ENCODE data around the gene SPEM1.
A peak's percentile ranks its signal among the peaks of the same experiment; 100 is the strongest.

Gene SPEM1

GRCh38 chr17:7398612-7399011 lies 21.5 kb upstream of the SPEM1 start:
- DNase-seq (ENCODE audit: low read depth in 3 of 3), result no peak

- no peak for DNase-seq (ENCODE audit: low read depth in 3 of 3)
Measured at GRCh38 chr17:7403043-7403726, 16.9 kb upstream of the SPEM1 start.

- DNase-seq (ENCODE audit: low read depth in 3 of 3), result no peak
Measured at GRCh38 chr17:7403727-7403976, 16.5 kb upstream of the SPEM1 start.

- DNase-seq (ENCODE audit: low read depth in 3 of 3), result peak; percentile 89 to 95 (median 93)
Measured at GRCh38 chr17:7403977-7404736, 16.0 kb upstream of the SPEM1 start, which contains the start of gene TMEM256. Gene TMEM256 (minus strand): TSS chr17:7404097. CDS start chr17:7404084, 13 bp downstream.

GRCh38 chr17:7404737-7405349 lies 15.3 kb upstream of the SPEM1 start:
- DNase-seq (ENCODE audit: low read depth in 3 of 3), result peak in 1 of 3 donors; percentile 32

- no peak for DNase-seq (ENCODE audit: low read depth in 3 of 3)
Measured at GRCh38 chr17:7405350-7406234, 14.5 kb upstream of the SPEM1 start.

GRCh38 chr17:7406235-7406825 lies 13.8 kb upstream of the SPEM1 start:
- no peak for DNase-seq (ENCODE audit: low read depth in 3 of 3)

GRCh38 chr17:7407082-7407481 lies 13.0 kb upstream of the SPEM1 start:
- no peak for DNase-seq (ENCODE audit: low read depth in 3 of 3)

- no peak for DNase-seq (ENCODE audit: low read depth in 3 of 3)
Measured at GRCh38 chr17:7407485-7408251, 12.5 kb upstream of the SPEM1 start, which contains the start of gene NLGN2. Gene NLGN2 (plus strand): TSS chr17:7407845. CDS start chr17:7408256, 411 bp downstream.

GRCh38 chr17:7408252-7408727 lies 11.8 kb upstream of the SPEM1 start:
- no peak for DNase-seq (ENCODE audit: low read depth in 3 of 3)

- DNase-seq (ENCODE audit: low read depth in 3 of 3), result no peak
Measured at GRCh38 chr17:7408863-7409262, 11.3 kb upstream of the SPEM1 start.

GRCh38 chr17:7409716-7410115 lies 10.4 kb upstream of the SPEM1 start:
- no peak for DNase-seq (ENCODE audit: low read depth in 3 of 3)

GRCh38 chr17:7410634-7411426 lies 9.3 kb upstream of the SPEM1 start:
- no peak for DNase-seq (ENCODE audit: low read depth in 3 of 3)

GRCh38 chr17:7411427-7411750 lies 8.7 kb upstream of the SPEM1 start:
- no peak for DNase-seq (ENCODE audit: low read depth in 3 of 3)

- DNase-seq (ENCODE audit: low read depth in 3 of 3), result no peak
Measured at GRCh38 chr17:7413346-7413985, 6.7 kb upstream of the SPEM1 start.

GRCh38 chr17:7414837-7415236 lies 5.3 kb upstream of the SPEM1 start:
- DNase-seq (ENCODE audit: low read depth in 3 of 3), result no peak

GRCh38 chr17:7415784-7416183 lies 4.3 kb upstream of the SPEM1 start:
- no peak for DNase-seq (ENCODE audit: low read depth in 3 of 3)

- no peak for DNase-seq (ENCODE audit: low read depth in 3 of 3)
Measured at GRCh38 chr17:7416323-7416722, 3.8 kb upstream of the SPEM1 start.

- DNase-seq (ENCODE audit: low read depth in 3 of 3), result no peak
Measured at GRCh38 chr17:7417056-7417655, 3.0 kb upstream of the SPEM1 start.
